Measurements from ENCODE around the gene MED13L. TPM values are rescaled to one million over a fixed set of nuclear protein-coding genes. Genes with fewer than 3 reads are reported as not detected.

The MED13L gene
- total and polyA plus RNA-seq, 2 donors (not counting 3 experiments of a cell fraction or from before 2014, with no cell fraction given): 27.4 to 93.6 TPM

DNA sequence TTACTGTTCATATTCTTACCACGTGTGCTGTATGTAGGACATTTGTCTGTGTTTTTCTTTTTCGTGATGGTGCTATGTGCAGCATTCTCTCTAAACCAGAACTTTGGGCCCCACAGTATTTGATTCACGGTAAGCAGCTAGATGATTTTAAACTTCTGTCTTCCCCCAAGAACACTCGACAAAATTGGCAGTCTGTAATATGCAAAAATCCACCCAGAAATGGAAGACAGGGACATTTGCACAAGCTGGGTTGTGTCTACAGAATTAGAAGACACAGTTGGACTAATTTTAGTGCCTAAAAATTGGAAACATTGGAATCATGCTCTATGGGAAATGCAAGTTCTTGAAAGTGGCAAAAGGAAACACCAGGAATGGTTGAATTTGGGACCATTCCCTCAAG lies 24.1 kb upstream of the MED13L start:
- no peak overlapping the region for H3K4me3 ChIP-seq (replicated peaks in 1 of 3; ENCODE audit: insufficient read depth in 1 of 3, low read depth in 1 of 3, low read length in 3 of 3)
- no peaks in the 10 kb centered on the region for H4K20me1 ChIP-seq (replicated peaks; ENCODE audit: control insufficient read depth, extremely low read depth, insufficient read depth, low read length)
- no peaks in the 10 kb centered on the region for H3K4me1 ChIP-seq (ENCODE audit: control insufficient read depth, extremely low read depth, insufficient read depth, low read length)
- no peaks in the 10 kb centered on the region for H3K9me3 ChIP-seq (replicated peaks; ENCODE audit: control insufficient read depth, insufficient read depth, low read length)
- no peak overlapping the region for H3K4me2 ChIP-seq (ENCODE audit: insufficient read depth, low read length)
- no peak for DNase-seq (ENCODE audit: low read depth, low spot score)
- POLR2A ChIA-PET: no interaction called here
- no peak overlapping the region for H2AFZ ChIP-seq (ENCODE audit: low read depth, low read length)
- TF ChIP-seq POLR2A (IDR thresholded peaks at IDR 0.05; ENCODE audit: low read depth, low read length) (no peak), JUN (IDR thresholded peaks at IDR 0.05; ENCODE audit: borderline replicate concordance, insufficient read depth, insufficient read length, low read depth) (no peak), EZH2 (IDR thresholded peaks at IDR 0.05; ENCODE audit: borderline replicate concordance, low read depth, low read length, severe bottlenecking) (no peak), MAX (IDR thresholded peaks at IDR 0.05; ENCODE audit: insufficient read depth, insufficient read length) (no peak), GATA2 (IDR thresholded peaks at IDR 0.05; ENCODE audit: insufficient read depth, insufficient read length, low read depth, low read length) (no peak), MYC (IDR thresholded peaks at IDR 0.05; ENCODE audit: low read depth, low read length) (no peak), POLR2AphosphoS5 (IDR thresholded peaks at IDR 0.05; ENCODE audit: insufficient read depth, low read depth, low read length) (no peak), FOS (IDR thresholded peaks at IDR 0.05; ENCODE audit: borderline replicate concordance, insufficient read depth, low read length) (no peak)
- TF ChIP-seq, protein P1, sequence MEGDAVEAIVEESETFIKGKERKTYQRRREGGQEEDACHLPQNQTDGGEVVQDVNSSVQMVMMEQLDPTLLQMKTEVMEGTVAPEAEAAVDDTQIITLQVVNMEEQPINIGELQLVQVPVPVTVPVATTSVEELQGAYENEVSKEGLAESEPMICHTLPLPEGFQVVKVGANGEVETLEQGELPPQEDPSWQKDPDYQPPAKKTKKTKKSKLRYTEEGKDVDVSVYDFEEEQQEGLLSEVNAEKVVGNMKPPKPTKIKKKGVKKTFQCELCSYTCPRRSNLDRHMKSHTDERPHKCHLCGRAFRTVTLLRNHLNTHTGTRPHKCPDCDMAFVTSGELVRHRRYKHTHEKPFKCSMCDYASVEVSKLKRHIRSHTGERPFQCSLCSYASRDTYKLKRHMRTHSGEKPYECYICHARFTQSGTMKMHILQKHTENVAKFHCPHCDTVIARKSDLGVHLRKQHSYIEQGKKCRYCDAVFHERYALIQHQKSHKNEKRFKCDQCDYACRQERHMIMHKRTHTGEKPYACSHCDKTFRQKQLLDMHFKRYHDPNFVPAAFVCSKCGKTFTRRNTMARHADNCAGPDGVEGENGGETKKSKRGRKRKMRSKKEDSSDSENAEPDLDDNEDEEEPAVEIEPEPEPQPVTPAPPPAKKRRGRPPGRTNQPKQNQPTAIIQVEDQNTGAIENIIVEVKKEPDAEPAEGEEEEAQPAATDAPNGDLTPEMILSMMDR (IDR thresholded peaks at IDR 0.05; ENCODE audit: extremely low read depth in 1 of 2, insufficient read depth in 1 of 2, low read depth in 1 of 2, low read length in 2 of 2): no peak
- FAIRE-seq: no peak
- no peak overlapping the region for H3K27ac ChIP-seq (ENCODE audit: insufficient read depth, low read depth, low read length)
- H3K27me3 ChIP-seq (ENCODE audit: control insufficient read depth in 2 of 2, insufficient read depth in 2 of 2, low read length in 2 of 2): peaks cover 6 to 17% of the 10 kb centered on the region in 2 experiments
- intact Hi-C loops (cut with micrococcal nuclease) (no loop called here), dilution Hi-C loops (cut with MboI; ENCODE audit: extremely low pct_ligation_motif_present, low sequenced_read_pairs) (no loop called here)
- CTCF ChIA-PET: no interaction called here
- BruUV-seq (replicated peaks): no TSS peak
- H3K79me2 ChIP-seq (ENCODE audit: control insufficient read depth, insufficient read depth, low read length): no peaks in the 10 kb centered on the region
- no peaks in the 10 kb centered on the region for H3K36me3 ChIP-seq (ENCODE audit: control insufficient read depth in 2 of 2, extremely low read depth in 1 of 2, insufficient read depth in 2 of 2, low read length in 2 of 2)
- H3K9ac ChIP-seq (replicated peaks; ENCODE audit: extremely low read depth, insufficient read depth, low read length): no peak overlapping the region
- no peaks in the 10 kb centered on the region for H3K9me1 ChIP-seq (replicated peaks; ENCODE audit: control insufficient read depth, extremely low read depth, insufficient read depth, low read length)
